ENCODE data around the gene RD3L. TPM values are rescaled to one million over a fixed set of nuclear protein-coding genes. Genes with fewer than 3 reads are reported as not detected.

Gene RD3L
- total RNA-seq, 4 donors from 2014 or later, result not detected

- DNase-seq (no peak), ATAC-seq (peak in 1 of 2 donors; percentile 11)
- Histone ChIP-seq H3K27ac (no peak overlapping the region), H3K4me1 (peaks cover 7 to 9% of the 10 kb centered on the region in 2 donors), H3K9me3 (no peaks in the 10 kb centered on the region), H3K36me3 (peaks cover 0 to 33% of the 10 kb centered on the region in 2 donors), H3K27me3 (no peaks in the 10 kb centered on the region), H3K4me3 (no peak overlapping the region)
- intact Hi-C loops (cut with DNase I; ENCODE audit: low total_unique reads), result loop anchor here (1.0 to 10.0 kb wide), 2 partner anchors 101 to 335 kb away; no protein-coding TSS in a partner anchor
- in situ Hi-C loops (cut with MboI; ENCODE audit: low sequenced_read_pairs in 4 of 4), result loop anchor here in 3 of 4 donors (5.0 to 25.0 kb wide), 2 partner anchors 102 to 347 kb away; partner anchors contain the start of genes BAG5 (in 1 of the 3) and COA8 (in 1 of the 3)
- TF ChIP-seq CTCF (IDR thresholded peaks at IDR 0.05 in 4 of 5, conservative IDR thresholded peaks at IDR 0.05 in 1 of 5) (no peak), POLR2A (IDR thresholded peaks at IDR 0.05) (no peak)
Observed at GRCh38 chr14:103909531-103910261, 32.6 kb downstream of the RD3L start.

GRCh38 chr14:103908580-103908979 is 33.7 kb downstream of the RD3L start:
- ATAC-seq, result no peak
- Histone ChIP-seq H3K36me3 (peaks cover 0 to 22% of the 10 kb centered on the region in 2 donors), H3K4me1 (peaks cover 7 to 9% of the 10 kb centered on the region in 2 donors), H3K27me3 (no peaks in the 10 kb centered on the region), H3K9me3 (no peaks in the 10 kb centered on the region), H3K27ac (no peak overlapping the region), H3K4me3 (no peak overlapping the region)
- TF ChIP-seq CTCF (IDR thresholded peaks at IDR 0.05 in 4 of 5, conservative IDR thresholded peaks at IDR 0.05 in 1 of 5), result no peak
- no peak for TF ChIP-seq POLR2A (IDR thresholded peaks at IDR 0.05)
- in situ Hi-C loops (cut with MboI; ENCODE audit: low sequenced_read_pairs in 4 of 4), result loop anchor here in 1 of 4 donors (25.0 kb wide), 1 partner anchor 346 kb away; the partner anchor contains the start of genes BAG5 and COA8
- intact Hi-C loops (cut with DNase I; ENCODE audit: low total_unique reads), result no loop called here
- no peak for DNase-seq

GRCh38 chr14:103905842-103906456 is 36.4 kb downstream of the RD3L start:
- TF ChIP-seq CTCF (IDR thresholded peaks at IDR 0.05 in 4 of 5, conservative IDR thresholded peaks at IDR 0.05 in 1 of 5) (no peak), POLR2A (IDR thresholded peaks at IDR 0.05) (no peak)
- no peak overlapping the region for H3K27ac ChIP-seq
- no peak for ATAC-seq

GRCh38 chr14:103904493-103905107 is 37.7 kb downstream of the RD3L start:
- in situ Hi-C loops (cut with MboI; ENCODE audit: low sequenced_read_pairs in 4 of 4) (loop anchor here in 1 of 4 donors (25.0 kb wide), 1 partner anchor 342 kb away; the partner anchor contains the start of genes BAG5 and COA8), intact Hi-C loops (cut with DNase I; ENCODE audit: low total_unique reads) (no loop called here)
- H3K9me3 ChIP-seq, result no peaks in the 10 kb centered on the region
- ATAC-seq (no peak), DNase-seq (no peak)
- peaks cover 0 to 5% of the 10 kb centered on the region in 2 donors for H3K4me1 ChIP-seq
- H3K4me3 ChIP-seq, result no peak overlapping the region
- no peaks in the 10 kb centered on the region for H3K27me3 ChIP-seq
- no peak for TF ChIP-seq POLR2A (IDR thresholded peaks at IDR 0.05)
- TF ChIP-seq CTCF (IDR thresholded peaks at IDR 0.05 in 4 of 5, conservative IDR thresholded peaks at IDR 0.05 in 1 of 5), result no peak
- no peaks in the 10 kb centered on the region for H3K36me3 ChIP-seq
- H3K27ac ChIP-seq, result no peak overlapping the region

More at GRCh38 chr14:103905842-103906456, 36.4 kb downstream of the RD3L start:
- in situ Hi-C loops (cut with MboI; ENCODE audit: low sequenced_read_pairs in 4 of 4) (loop anchor here in 1 of 4 donors (25.0 kb wide), 1 partner anchor 344 kb away; the partner anchor contains the start of genes BAG5 and COA8), intact Hi-C loops (cut with DNase I; ENCODE audit: low total_unique reads) (no loop called here)
- Histone ChIP-seq H3K4me3 (no peak overlapping the region), H3K36me3 (no peaks in the 10 kb centered on the region), H3K4me1 (peaks cover 7 to 13% of the 10 kb centered on the region in 2 donors), H3K9me3 (no peaks in the 10 kb centered on the region), H3K27me3 (no peaks in the 10 kb centered on the region)
- no peak for DNase-seq

Data from gastrocnemius medialis (tissue), 4 donors.